Measurements from ENCODE around the gene TSPEAR. TPM values are rescaled to one million over a fixed set of nuclear protein-coding genes. Genes with fewer than 3 reads are reported as not detected.

The TSPEAR gene
- total RNA-seq, 1 donor from 2014 or later = not detected

GRCh38 chr21:44706026-44706705, 5.2 kb downstream of the TSPEAR start:
- no peaks in the 10 kb centered on the region for H3K36me3 Mint-ChIP-seq (ENCODE audit: insufficient read depth)
- no peak overlapping the region for H3K4me3 Mint-ChIP-seq (ENCODE audit: low read depth)
- peaks cover 89% of the 10 kb centered on the region for H3K27me3 Mint-ChIP-seq
- DNase-seq (ENCODE audit: low spot score, unreplicated experiment) = no peak
- peaks cover 10% of the 10 kb centered on the region for H3K4me1 Mint-ChIP-seq (ENCODE audit: low read depth)
- TF ChIP-seq, protein P1, sequence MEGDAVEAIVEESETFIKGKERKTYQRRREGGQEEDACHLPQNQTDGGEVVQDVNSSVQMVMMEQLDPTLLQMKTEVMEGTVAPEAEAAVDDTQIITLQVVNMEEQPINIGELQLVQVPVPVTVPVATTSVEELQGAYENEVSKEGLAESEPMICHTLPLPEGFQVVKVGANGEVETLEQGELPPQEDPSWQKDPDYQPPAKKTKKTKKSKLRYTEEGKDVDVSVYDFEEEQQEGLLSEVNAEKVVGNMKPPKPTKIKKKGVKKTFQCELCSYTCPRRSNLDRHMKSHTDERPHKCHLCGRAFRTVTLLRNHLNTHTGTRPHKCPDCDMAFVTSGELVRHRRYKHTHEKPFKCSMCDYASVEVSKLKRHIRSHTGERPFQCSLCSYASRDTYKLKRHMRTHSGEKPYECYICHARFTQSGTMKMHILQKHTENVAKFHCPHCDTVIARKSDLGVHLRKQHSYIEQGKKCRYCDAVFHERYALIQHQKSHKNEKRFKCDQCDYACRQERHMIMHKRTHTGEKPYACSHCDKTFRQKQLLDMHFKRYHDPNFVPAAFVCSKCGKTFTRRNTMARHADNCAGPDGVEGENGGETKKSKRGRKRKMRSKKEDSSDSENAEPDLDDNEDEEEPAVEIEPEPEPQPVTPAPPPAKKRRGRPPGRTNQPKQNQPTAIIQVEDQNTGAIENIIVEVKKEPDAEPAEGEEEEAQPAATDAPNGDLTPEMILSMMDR (IDR thresholded peaks at IDR 0.05; ENCODE audit: unreplicated experiment) = no peak
- H3K9me3 Mint-ChIP-seq (ENCODE audit: low read depth) = peaks cover 3% of the 10 kb centered on the region
- no peak overlapping the region for H3K27ac Mint-ChIP-seq

GRCh38 chr21:44704636-44705001, 6.8 kb downstream of the TSPEAR start:
- peaks cover 5% of the 10 kb centered on the region for H3K4me1 Mint-ChIP-seq (ENCODE audit: low read depth)
- no peak overlapping the region for H3K27ac Mint-ChIP-seq
- no peak overlapping the region for H3K4me3 Mint-ChIP-seq (ENCODE audit: low read depth)
- TF ChIP-seq, protein P1 (IDR thresholded peaks at IDR 0.05; ENCODE audit: unreplicated experiment) = no peak
- H3K36me3 Mint-ChIP-seq (ENCODE audit: insufficient read depth) = no peaks in the 10 kb centered on the region
- peaks cover 3% of the 10 kb centered on the region for H3K9me3 Mint-ChIP-seq (ENCODE audit: low read depth)
- peaks cover 89% of the 10 kb centered on the region for H3K27me3 Mint-ChIP-seq
- no peak for DNase-seq (ENCODE audit: low spot score, unreplicated experiment)

GRCh38 chr21:44703731-44704635, 7.4 kb downstream of the TSPEAR start:
- TF ChIP-seq, protein P1 (IDR thresholded peaks at IDR 0.05; ENCODE audit: unreplicated experiment) = no peak
- H3K27me3 Mint-ChIP-seq = peaks cover 87% of the 10 kb centered on the region
- H3K4me3 Mint-ChIP-seq (ENCODE audit: low read depth) = no peak overlapping the region

GRCh38 chr21:44702973-44703730, 8.2 kb downstream of the TSPEAR start:
- no peak for DNase-seq (ENCODE audit: low spot score, unreplicated experiment)

More at GRCh38 chr21:44703731-44704635, 7.4 kb downstream of the TSPEAR start:
- Mint-ChIP-seq H3K36me3 (ENCODE audit: insufficient read depth) (no peaks in the 10 kb centered on the region), H3K27ac (no peak overlapping the region), H3K4me1 (ENCODE audit: low read depth) (peaks cover 3% of the 10 kb centered on the region), H3K9me3 (ENCODE audit: low read depth) (peaks cover 3% of the 10 kb centered on the region)
- DNase-seq (ENCODE audit: low spot score, unreplicated experiment) = no peak

More at GRCh38 chr21:44702973-44703730, 8.2 kb downstream of the TSPEAR start:
- no peak overlapping the region for H3K27ac Mint-ChIP-seq
- H3K4me1 Mint-ChIP-seq (ENCODE audit: low read depth) = peaks cover 3% of the 10 kb centered on the region
- TF ChIP-seq, protein P1 (IDR thresholded peaks at IDR 0.05; ENCODE audit: unreplicated experiment) = no peak
- H3K9me3 Mint-ChIP-seq (ENCODE audit: low read depth) = peaks cover 3% of the 10 kb centered on the region
- peaks cover 85% of the 10 kb centered on the region for H3K27me3 Mint-ChIP-seq
- H3K36me3 Mint-ChIP-seq (ENCODE audit: insufficient read depth) = no peaks in the 10 kb centered on the region
- no peak overlapping the region for H3K4me3 Mint-ChIP-seq (ENCODE audit: low read depth)
